Omental fat pad (tissue), 4 donors: Measurements from ENCODE around the gene CALB2. TPM values are rescaled to one million over a fixed set of nuclear protein-coding genes. Genes with fewer than 3 reads are reported as not detected.

Experiments
- ATAC-seq: fragments of 150-250 bp; one replicate; pipeline ENCODE4 v1.9.1; 2016; ENCODE audit warnings: mild to moderate bottlenecking, moderate library complexity; ENCODE audit not compliant: low FRiP score
- DNase-seq: peaks from one replicate; pipeline ENCODE4 v3.0.0-alpha.2; 2019; ENCODE audit warnings: low spot score
- CTCF ChIP-seq, 3 donors: fragments of 450-650 bp; IDR thresholded peaks; one replicate each; pipeline ENCODE4 v1.5.1; 2016 to 2017; ENCODE audit warnings: antibody characterized with exemption in 3 of 3, mild to moderate bottlenecking in 3 of 3, moderate library complexity in 2 of 3
- total RNA-seq, 4 donors: library from RNA; depleted of rRNA; stranded (reverse); fragments of >200 nt; gene quantifications; one replicate each; pipeline ENCODE4 v1.1.0, GENCODE V29; 2016

Gene CALB2
- total RNA-seq, 4 donors from 2014 or later = 15.0 to 148 (median 105) TPM

DNA sequence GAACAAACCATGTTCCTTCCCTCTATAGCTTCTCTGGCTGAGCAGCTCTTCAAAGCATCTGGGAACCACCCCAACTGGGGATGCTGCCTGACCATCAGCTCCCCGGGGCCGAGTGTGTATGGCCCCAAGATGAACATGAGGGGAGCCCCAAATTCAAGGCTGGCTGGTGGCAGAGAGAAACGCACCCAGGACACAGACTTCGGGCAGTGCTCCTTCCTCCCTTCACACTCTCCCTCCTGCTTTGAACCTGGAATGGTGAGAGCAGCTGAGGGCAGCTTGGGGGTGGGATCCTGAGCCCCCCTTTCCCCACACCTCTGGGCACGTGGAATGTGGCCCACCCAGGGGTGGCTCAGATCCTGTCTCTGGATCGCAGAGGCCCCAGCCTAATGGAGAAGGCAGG lies 66.1 kb downstream of the CALB2 start:
- TF ChIP-seq CTCF (IDR thresholded peaks at IDR 0.05) = no peak
- ATAC-seq (no peak), DNase-seq (no peak)

GRCh38 chr16:71425746-71426068 lies 67.2 kb downstream of the CALB2 start:
- TF ChIP-seq CTCF (IDR thresholded peaks at IDR 0.05) = no peak
- no peak for ATAC-seq
- no peak for DNase-seq

DNA sequence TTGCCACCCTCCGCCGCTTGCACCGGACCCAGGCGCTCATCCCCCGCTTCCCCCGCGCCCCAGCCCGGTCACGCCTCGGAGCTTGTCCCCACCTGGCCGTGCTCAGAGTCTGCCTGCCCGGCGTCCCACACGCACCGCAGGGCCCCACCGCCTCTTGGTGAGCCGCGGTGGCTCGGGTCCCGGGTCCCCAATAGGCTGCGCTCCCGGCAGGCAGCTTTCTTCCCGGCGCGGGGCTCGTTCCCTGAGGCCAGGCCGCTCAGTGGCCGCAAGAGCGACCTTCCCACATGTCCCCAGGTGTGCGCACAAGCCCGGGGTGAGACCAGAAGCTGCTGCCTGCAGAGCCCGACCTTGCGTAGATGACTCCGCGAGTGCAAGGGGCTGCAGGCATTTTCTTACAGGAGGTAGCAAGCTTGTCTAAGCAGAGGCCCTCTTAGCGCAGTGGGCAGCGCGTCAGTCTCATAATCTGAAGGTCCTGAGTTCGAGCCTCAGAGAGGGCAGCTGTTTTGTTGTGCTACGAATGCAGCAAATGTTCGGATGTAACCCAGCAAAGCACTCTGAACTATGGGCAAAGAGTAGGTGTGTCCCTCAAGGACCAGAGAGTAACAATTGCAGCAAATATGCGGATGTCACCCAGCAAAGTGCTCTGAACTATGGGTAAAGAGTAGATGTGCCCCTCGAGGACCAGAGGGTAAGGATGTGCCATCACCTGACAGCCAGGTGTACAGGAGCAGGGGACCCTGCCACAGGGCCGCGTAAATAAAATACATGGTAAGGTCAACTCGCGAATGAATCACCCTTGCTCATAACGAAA lies 67.8 kb downstream of the CALB2 start:
- TF ChIP-seq CTCF (IDR thresholded peaks at IDR 0.05) = no peak
- ATAC-seq (no peak), DNase-seq (no peak)

DNA sequence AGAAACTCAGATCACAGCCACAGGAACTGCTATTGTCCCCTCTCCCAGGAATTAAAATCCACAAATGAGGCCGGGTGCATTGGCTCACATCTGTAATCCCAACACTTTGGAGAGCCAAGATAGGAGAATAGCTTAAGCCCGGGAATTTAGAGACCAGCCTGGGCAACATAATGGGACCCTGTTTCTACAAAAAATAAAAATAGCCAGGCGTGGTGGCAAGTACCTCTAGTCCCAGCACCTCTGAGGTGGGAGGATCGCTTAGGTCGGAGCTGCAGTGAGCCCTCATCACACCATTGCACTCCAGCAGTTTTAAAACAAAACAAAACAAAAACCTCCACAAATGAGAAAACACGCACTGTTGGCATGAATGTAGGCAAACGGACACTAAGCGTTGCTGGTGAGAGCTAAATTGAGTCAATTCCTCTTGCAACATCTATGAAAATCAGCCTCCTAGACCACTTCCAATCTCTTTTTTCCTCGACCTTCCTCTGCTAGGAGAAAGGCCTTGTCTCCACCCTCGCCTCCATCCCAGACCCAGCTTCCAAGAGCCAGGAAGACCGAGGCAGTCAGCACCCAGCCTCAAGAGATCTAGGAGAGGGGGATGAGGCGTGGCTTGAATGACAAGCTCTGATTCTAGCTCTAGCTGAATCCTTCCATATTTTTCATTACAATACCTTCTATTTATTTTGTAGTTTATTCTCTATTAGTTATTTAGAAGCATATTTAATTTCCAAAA lies 68.5 kb downstream of the CALB2 start:
- no peak for DNase-seq
- no peak for TF ChIP-seq CTCF (IDR thresholded peaks at IDR 0.05)
- ATAC-seq = no peak

- no peak for ATAC-seq
- no peak for DNase-seq
- TF ChIP-seq CTCF (IDR thresholded peaks at IDR 0.05) = no peak
These were observed 69.9 kb downstream of the CALB2 start for GRCh38 chr16:71428385-71428784.

- no peak for ATAC-seq
- no peak for TF ChIP-seq CTCF (IDR thresholded peaks at IDR 0.05)
These were observed 70.4 kb downstream of the CALB2 start for GRCh38 chr16:71428883-71429282.

GRCh38 chr16:71429581-71429980 lies 71.1 kb downstream of the CALB2 start:
- no peak for TF ChIP-seq CTCF (IDR thresholded peaks at IDR 0.05)
- ATAC-seq = no peak
- no peak for DNase-seq

More at GRCh38 chr16:71428883-71429282, 70.4 kb downstream of the CALB2 start:
- no peak for DNase-seq
